NCI-H2081 treated with DMSO at 0.1 percent for 48 hours (cell line): Measurements from ENCODE around the gene CD52.

ENCODE experiments used
- DNase-seq: peaks from one replicate; lab custom pipeline; 2025; lab: John Stamatoyannopoulos, UW

CD52 gene, protein sequence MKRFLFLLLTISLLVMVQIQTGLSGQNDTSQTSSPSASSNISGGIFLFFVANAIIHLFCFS

GRCh38 chr1:26317612-26318337 is at the start of gene CD52:
Gene CD52 (plus strand): TSS chr1:26317958. CDS start chr1:26318018, 60 bp downstream.
- no peak for DNase-seq

- DNase-seq = no peak
Measured at GRCh38 chr1:26268290-26269197, 49.2 kb upstream of the CD52 start.

GRCh38 chr1:26269198-26269550 is 48.6 kb upstream of the CD52 start:
- DNase-seq = no peak

DNA sequence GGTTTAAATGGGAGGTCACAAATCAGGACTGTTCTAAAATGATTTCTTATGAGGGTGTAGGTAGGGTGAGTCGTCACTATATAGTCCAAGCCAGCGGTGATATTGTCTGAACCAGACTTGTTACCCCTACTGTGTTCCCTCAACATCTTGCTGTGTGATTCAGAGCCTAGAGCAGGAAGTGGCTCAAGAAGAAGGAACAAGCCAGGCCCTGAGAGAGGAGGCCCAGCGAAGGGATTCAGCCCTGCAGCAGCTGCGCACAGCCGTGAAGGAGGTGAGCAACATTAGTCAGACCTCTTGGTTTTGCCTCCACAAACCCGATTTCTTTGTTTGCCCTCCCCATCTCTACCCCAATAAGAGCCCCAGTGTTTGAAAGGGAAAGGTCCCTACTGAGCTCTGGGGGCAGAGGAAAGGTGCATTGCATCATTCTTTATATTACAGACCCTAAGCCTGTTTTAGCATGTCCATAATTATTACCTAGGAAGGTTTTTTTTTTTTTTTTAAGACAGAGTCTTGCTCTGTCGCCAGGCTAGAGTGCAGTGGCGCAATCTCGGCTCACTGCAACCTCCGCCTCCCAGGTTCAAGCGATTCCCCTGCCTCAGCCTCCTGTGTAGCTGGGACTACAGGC is 42.8 kb upstream of the CD52 start:
- no peak for DNase-seq

GRCh38 chr1:26275580-26276431 is 42.0 kb upstream of the CD52 start:
- no peak for DNase-seq

GRCh38 chr1:26276432-26276838 is 41.3 kb upstream of the CD52 start:
- DNase-seq = no peak

GRCh38 chr1:26277261-26277661 is 40.5 kb upstream of the CD52 start:
- no peak for DNase-seq

- DNase-seq = no peak
Measured at GRCh38 chr1:26277719-26278118, 40.0 kb upstream of the CD52 start.

GRCh38 chr1:26278303-26278702 is 39.5 kb upstream of the CD52 start:
- no peak for DNase-seq

- no peak for DNase-seq
Measured at GRCh38 chr1:26278724-26279455, 38.9 kb upstream of the CD52 start.

GRCh38 chr1:26279456-26280332 is 38.1 kb upstream of the CD52 start, which contains the start of gene SH3BGRL3:
Gene SH3BGRL3 (plus strand): TSS chr1:26280086. CDS start chr1:26280156, 70 bp downstream.
- no peak for DNase-seq

- DNase-seq = no peak
Measured at GRCh38 chr1:26280333-26281042, 37.3 kb upstream of the CD52 start.

DNA sequence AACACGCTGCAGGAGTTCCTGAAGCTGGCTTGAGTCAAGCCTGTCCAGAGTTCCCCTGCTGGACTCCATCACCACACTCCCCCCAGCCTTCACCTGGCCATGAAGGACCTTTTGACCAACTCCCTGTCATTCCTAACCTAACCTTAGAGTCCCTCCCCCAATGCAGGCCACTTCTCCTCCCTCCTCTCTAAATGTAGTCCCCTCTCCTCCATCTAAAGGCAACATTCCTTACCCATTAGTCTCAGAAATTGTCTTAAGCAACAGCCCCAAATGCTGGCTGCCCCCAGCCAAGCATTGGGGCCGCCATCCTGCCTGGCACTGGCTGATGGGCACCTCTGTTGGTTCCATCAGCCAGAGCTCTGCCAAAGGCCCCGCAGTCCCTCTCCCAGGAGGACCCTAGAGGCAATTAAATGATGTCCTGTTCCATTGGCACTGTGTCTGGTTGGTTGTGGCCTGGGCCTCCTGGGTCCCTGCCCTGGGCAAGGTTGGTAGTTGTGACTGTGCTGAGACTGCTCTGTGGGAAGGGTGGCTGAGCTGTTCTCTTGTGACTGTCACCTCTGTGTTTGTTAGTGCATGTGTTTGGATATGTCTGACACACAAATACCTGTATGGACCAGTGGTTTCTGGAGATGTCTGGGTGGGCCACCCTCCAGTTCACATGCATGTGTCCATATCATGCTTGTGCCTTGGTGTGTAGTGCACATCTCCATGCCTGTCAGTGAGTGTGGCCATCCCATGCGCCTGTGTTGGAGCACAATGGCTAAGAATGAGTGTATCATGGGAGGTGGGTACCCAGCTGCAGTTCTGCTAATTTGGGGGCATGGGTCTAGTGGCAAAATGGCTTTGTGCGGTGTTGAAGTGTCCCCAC is 36.4 kb upstream of the CD52 start:
- DNase-seq = no peak

GRCh38 chr1:26281971-26282370 is 35.8 kb upstream of the CD52 start:
- no peak for DNase-seq

GRCh38 chr1:26282401-26282918 is 35.3 kb upstream of the CD52 start:
- no peak for DNase-seq

- no peak for DNase-seq
Measured at GRCh38 chr1:26283279-26283853, 34.4 kb upstream of the CD52 start.

GRCh38 chr1:26283871-26284596 is 33.7 kb upstream of the CD52 start:
- DNase-seq = no peak
